Thyroid gland (tissue), 4 donors: Measurements from ENCODE around the gene SCN8A. TPM values are rescaled to one million over a fixed set of nuclear protein-coding genes. Genes with fewer than 3 reads are reported as not detected.

ENCODE experiments used
- DNase-seq, 2 donors: peaks; one replicate each; pipeline ENCODE4 v3.0.0-alpha.2; 2019
- H3K27ac ChIP-seq, 3 donors: fragments of 200-600 bp; sonication (generic); 1 replicate in 2 of 3; 2 replicates in 1 of 3; pipeline ENCODE4 v1.5.1; 2016 to 2019; ENCODE audit warnings: mild to moderate bottlenecking in 1 of 3, moderate library complexity in 1 of 3
- H3K27me3 ChIP-seq: fragments of 200-600 bp; sonication (generic); one replicate; pipeline ENCODE4 v1.5.1; 2019
- H3K36me3 ChIP-seq, 2 donors: fragments of 200-600 bp; sonication (generic); one replicate each; pipeline ENCODE4 v1.5.1; 2016 to 2019
- H3K4me1 ChIP-seq, 2 donors: fragments of 200-600 bp; sonication (generic); one replicate each; pipeline ENCODE4 v1.5.1; 2017 to 2019
- H3K4me3 ChIP-seq, 3 donors: fragments of 200-600 bp; sonication (generic); replicated peaks in 1 of 3; 1 replicate in 2 of 3; 2 replicates in 1 of 3; pipeline ENCODE4 v1.5.1; 2016; ENCODE audit warnings: mild to moderate bottlenecking in 1 of 3
- H3K9me3 ChIP-seq: fragments of 200-600 bp; sonication (generic); one replicate; pipeline ENCODE4 v1.5.1; 2017
- POLR2A ChIP-seq, 2 donors: fragments of 450-650 bp; IDR thresholded peaks; one replicate each; pipeline ENCODE4 v1.6.1; 2017; ENCODE audit warnings: antibody characterized with exemption in 2 of 2, mild to moderate bottlenecking in 2 of 2, moderate library complexity in 1 of 2
- WGBS, 2 donors: methylation state at CpG; one replicate each; pipeline ENCODE4 v1.1.5; 2017; 5-methylcytosine and 5-hydroxymethylcytosine counted together
- intact Hi-C: fragments of 100-400 bp; cut with DNase I; formaldehyde crosslinking; loops from one replicate; pipeline ENCODE4 v1.15.1; 2023
- total RNA-seq, 4 donors: library from RNA; depleted of rRNA; stranded (reverse); fragments of >200 nt; gene quantifications; one replicate each; pipeline ENCODE4 v1.2.3, GENCODE V29; 2016
- TF ChIP-seq, protein P1 (sequence below), 6 experiments: fragments of 200-600 bp in 3 of 6; fragments of 450-650 bp in 3 of 6; sonication (generic) in 3 of 6; IDR thresholded peaks; one replicate each; pipeline ENCODE4 v1.5.1; 2016 to 2019; ENCODE audit warnings: antibody characterized with exemption in 6 of 6, mild to moderate bottlenecking in 2 of 6, inconsistent platforms in 1 of 6, moderate library complexity in 1 of 6

Gene SCN8A
- total RNA-seq, 4 donors from 2014 or later, result 0.89 to 3.7 (median 1.3) TPM

DNA sequence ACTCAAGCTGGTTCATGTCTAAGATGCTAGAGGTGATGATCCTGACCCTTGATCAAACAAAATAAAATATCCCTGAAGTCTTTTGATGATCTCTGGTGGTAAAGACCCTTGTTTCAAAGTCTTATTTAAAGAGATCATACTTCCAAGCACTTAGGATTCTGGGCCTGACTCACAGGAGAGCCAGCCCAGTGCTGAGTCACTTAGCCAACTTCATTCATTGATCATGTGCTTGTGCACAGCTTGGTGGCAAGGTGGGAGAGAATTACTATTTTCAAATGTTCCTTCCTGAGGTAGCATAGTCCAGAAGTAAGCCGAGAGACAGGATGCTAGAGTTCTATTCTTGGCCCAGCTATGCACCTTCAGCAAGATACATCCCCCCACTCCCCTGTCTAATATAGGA is 40.6 kb downstream of the SCN8A start:
- Histone ChIP-seq H3K27me3 (no peaks in the 10 kb centered on the region), H3K4me1 (no peaks in the 10 kb centered on the region), H3K27ac (no peak overlapping the region), H3K4me3 (no peak overlapping the region), H3K9me3 (no peaks in the 10 kb centered on the region), H3K36me3 (no peaks in the 10 kb centered on the region)
- no peak for DNase-seq
- WGBS, 2 donors, result 79 to 82% methylated on average over 1 of the region's 1 CpG
- TF ChIP-seq, protein P1, sequence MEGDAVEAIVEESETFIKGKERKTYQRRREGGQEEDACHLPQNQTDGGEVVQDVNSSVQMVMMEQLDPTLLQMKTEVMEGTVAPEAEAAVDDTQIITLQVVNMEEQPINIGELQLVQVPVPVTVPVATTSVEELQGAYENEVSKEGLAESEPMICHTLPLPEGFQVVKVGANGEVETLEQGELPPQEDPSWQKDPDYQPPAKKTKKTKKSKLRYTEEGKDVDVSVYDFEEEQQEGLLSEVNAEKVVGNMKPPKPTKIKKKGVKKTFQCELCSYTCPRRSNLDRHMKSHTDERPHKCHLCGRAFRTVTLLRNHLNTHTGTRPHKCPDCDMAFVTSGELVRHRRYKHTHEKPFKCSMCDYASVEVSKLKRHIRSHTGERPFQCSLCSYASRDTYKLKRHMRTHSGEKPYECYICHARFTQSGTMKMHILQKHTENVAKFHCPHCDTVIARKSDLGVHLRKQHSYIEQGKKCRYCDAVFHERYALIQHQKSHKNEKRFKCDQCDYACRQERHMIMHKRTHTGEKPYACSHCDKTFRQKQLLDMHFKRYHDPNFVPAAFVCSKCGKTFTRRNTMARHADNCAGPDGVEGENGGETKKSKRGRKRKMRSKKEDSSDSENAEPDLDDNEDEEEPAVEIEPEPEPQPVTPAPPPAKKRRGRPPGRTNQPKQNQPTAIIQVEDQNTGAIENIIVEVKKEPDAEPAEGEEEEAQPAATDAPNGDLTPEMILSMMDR (IDR thresholded peaks at IDR 0.05), result no peak
- TF ChIP-seq POLR2A (IDR thresholded peaks at IDR 0.05), result no peak
- intact Hi-C loops, result no loop called here

GRCh38 chr12:51632623-51633022 is 41.6 kb downstream of the SCN8A start:
- no peaks in the 10 kb centered on the region for H3K9me3 ChIP-seq
- no peak overlapping the region for H3K27ac ChIP-seq
- H3K27me3 ChIP-seq, result no peaks in the 10 kb centered on the region
- no peak for DNase-seq
- intact Hi-C loops, result no loop called here
- no peaks in the 10 kb centered on the region for H3K36me3 ChIP-seq
- H3K4me1 ChIP-seq, result no peaks in the 10 kb centered on the region
- TF ChIP-seq POLR2A (IDR thresholded peaks at IDR 0.05), result no peak
- TF ChIP-seq, protein P1 (IDR thresholded peaks at IDR 0.05), result no peak
- 58 to 60% methylated on average over 2 of the region's 2 CpGs for WGBS, 2 donors
- H3K4me3 ChIP-seq, result no peak overlapping the region

DNA sequence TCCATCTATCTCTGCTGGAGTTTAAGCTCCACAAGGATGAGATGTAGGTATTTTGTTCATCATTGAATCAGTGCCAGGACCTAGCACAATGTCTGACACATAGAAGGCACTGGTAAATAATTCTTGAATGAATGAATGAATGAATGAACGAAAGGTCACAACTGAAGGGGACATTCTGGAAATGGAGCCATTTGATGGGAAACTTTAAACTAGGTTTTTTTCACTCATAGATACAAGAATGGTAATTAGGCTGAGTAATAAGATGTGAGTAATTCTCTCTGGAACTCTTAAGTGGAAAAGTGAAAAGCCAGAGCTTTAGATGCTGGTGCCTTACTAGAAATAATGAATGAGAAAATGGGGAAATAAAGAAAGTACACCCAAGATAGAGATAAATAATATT is 44.3 kb downstream of the SCN8A start:
- no peak for DNase-seq
- H3K4me3 ChIP-seq, result no peak overlapping the region
- 89 to 95% methylated on average over 1 of the region's 1 CpG for WGBS, 2 donors
- TF ChIP-seq POLR2A (IDR thresholded peaks at IDR 0.05), result no peak
- TF ChIP-seq, protein P1 (IDR thresholded peaks at IDR 0.05), result no peak
- intact Hi-C loops, result no loop called here
- H3K27ac ChIP-seq, result no peak overlapping the region
- H3K4me1 ChIP-seq, result no peaks in the 10 kb centered on the region
- H3K9me3 ChIP-seq, result no peaks in the 10 kb centered on the region
- no peaks in the 10 kb centered on the region for H3K27me3 ChIP-seq
- H3K36me3 ChIP-seq, result no peaks in the 10 kb centered on the region

DNA sequence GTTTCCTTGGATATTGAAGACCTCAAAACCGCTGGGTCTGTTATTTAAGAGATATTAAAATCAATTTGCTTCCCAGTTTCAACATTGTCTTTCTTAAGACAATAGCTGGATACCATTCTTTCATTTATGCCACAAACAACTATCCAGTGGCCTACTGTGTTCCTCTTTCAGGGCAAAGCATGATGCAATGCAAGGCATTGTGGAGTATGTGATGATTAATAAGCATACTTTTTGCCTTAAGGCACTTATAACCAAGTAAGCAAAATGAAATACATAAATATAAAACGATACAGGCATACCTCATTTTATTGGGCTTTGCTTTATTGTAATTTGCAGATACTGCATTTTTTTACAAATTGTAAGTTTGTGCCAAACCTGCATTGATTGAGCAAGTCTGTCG is 45.5 kb downstream of the SCN8A start:
- Histone ChIP-seq H3K4me3 (no peak overlapping the region), H3K4me1 (no peaks in the 10 kb centered on the region), H3K36me3 (no peaks in the 10 kb centered on the region), H3K9me3 (no peaks in the 10 kb centered on the region), H3K27me3 (no peaks in the 10 kb centered on the region), H3K27ac (no peak overlapping the region)
- WGBS, 2 donors, result 82 to 94% methylated on average over 3 of the region's 3 CpGs
- TF ChIP-seq POLR2A (IDR thresholded peaks at IDR 0.05), result no peak
- TF ChIP-seq, protein P1 (IDR thresholded peaks at IDR 0.05), result no peak
- no peak for DNase-seq
- intact Hi-C loops, result no loop called here

GRCh38 chr12:51636986-51637385 is 46.0 kb downstream of the SCN8A start:
- no peak for DNase-seq
- H3K36me3 ChIP-seq, result no peaks in the 10 kb centered on the region
- WGBS, 2 donors, result 82 to 87% methylated on average over 1 of the region's 1 CpG

More at GRCh38 chr12:51636986-51637385, 46.0 kb downstream of the SCN8A start:
- H3K27ac ChIP-seq, result no peak overlapping the region
- TF ChIP-seq, protein P1 (IDR thresholded peaks at IDR 0.05), result no peak
- no peak for TF ChIP-seq POLR2A (IDR thresholded peaks at IDR 0.05)
- no peaks in the 10 kb centered on the region for H3K4me1 ChIP-seq
- no peak overlapping the region for H3K4me3 ChIP-seq
- H3K9me3 ChIP-seq, result no peaks in the 10 kb centered on the region
- H3K27me3 ChIP-seq, result no peaks in the 10 kb centered on the region
- intact Hi-C loops, result no loop called here
